GM12878 (cell line): ENCODE results near the gene TSSK2.

ENCODE experiments used
- ATF7 ChIP-seq: fragments of 450-650 bp; IDR thresholded peaks from 2 replicates; pipeline ENCODE4 v1.6.1; 2016; ENCODE audit warnings: low read depth, mild to moderate bottlenecking
- CHD2 ChIP-seq: IDR thresholded peaks from 2 replicates; pipeline ENCODE4 v1.6.1; 2011; ENCODE audit warnings: low read depth, low read length, improper control_type of control experiment, borderline replicate concordance
- EP300 ChIP-seq, 2 experiments: fragments of 150-350 bp in 1 of 2; IDR thresholded peaks; 2 replicates each; pipeline ENCODE4 v1.6.1; 2011 to 2012; ENCODE audit warnings: low read depth in 2 of 2, low read length in 2 of 2, borderline replicate concordance in 1 of 2, improper control_type of control experiment in 1 of 2, inconsistent platforms in 1 of 2; ENCODE audit not compliant: control insufficient read depth in 1 of 2
- JUNB ChIP-seq: IDR thresholded peaks from 2 replicates; pipeline ENCODE4 v1.6.1; 2016; ENCODE audit warnings: antibody characterized with exemption, mild to moderate bottlenecking
- MEF2A ChIP-seq: IDR thresholded peaks from 2 replicates; pipeline ENCODE4 v1.6.1; 2011; ENCODE audit warnings: low read depth, mild to moderate bottlenecking, low read length, moderate library complexity; ENCODE audit not compliant: insufficient read depth
- NFYB ChIP-seq: IDR thresholded peaks from 2 replicates; pipeline ENCODE4 v1.6.1; 2011; ENCODE audit warnings: low read depth, mild to moderate bottlenecking, low read length, improper control_type of control experiment, moderate library complexity; ENCODE audit not compliant: insufficient read depth
- NRF1 ChIP-seq: conservative IDR thresholded peaks from 2 replicates; pipeline ENCODE4 v1.6.1; 2011; ENCODE audit warnings: mild to moderate bottlenecking, low read depth, low read length, improper control_type of control experiment
- PAX8 ChIP-seq: fragments of 450-650 bp; IDR thresholded peaks from 2 replicates; pipeline ENCODE4 v1.6.1; 2017; ENCODE audit warnings: mild to moderate bottlenecking, moderate library complexity
- POLR2A ChIP-seq: IDR thresholded peaks from 2 replicates; pipeline ENCODE4 v1.6.1; 2011; ENCODE audit warnings: low read depth, mild to moderate bottlenecking, low read length
- SP1 ChIP-seq: IDR thresholded peaks from one replicate; pipeline ENCODE4 v1.6.1; 2011; ENCODE audit warnings: low read depth, low read length
- TF ChIP-seq, protein P1 (sequence below), 3 experiments: IDR thresholded peaks in 2 of 3; conservative IDR thresholded peaks in 1 of 3; 2 replicates each; pipeline ENCODE4 v1.5.1; 2011; ENCODE audit warnings: low read depth in 3 of 3, low read length in 3 of 3, mild to moderate bottlenecking in 3 of 3, control low read depth in 2 of 3, moderate library complexity in 2 of 3, inconsistent platforms in 1 of 3, mixed read lengths in 1 of 3; ENCODE audit not compliant: control insufficient read depth in 2 of 3, insufficient read depth in 1 of 3; ENCODE audit errors: extremely low read depth in 1 of 3

DNA sequence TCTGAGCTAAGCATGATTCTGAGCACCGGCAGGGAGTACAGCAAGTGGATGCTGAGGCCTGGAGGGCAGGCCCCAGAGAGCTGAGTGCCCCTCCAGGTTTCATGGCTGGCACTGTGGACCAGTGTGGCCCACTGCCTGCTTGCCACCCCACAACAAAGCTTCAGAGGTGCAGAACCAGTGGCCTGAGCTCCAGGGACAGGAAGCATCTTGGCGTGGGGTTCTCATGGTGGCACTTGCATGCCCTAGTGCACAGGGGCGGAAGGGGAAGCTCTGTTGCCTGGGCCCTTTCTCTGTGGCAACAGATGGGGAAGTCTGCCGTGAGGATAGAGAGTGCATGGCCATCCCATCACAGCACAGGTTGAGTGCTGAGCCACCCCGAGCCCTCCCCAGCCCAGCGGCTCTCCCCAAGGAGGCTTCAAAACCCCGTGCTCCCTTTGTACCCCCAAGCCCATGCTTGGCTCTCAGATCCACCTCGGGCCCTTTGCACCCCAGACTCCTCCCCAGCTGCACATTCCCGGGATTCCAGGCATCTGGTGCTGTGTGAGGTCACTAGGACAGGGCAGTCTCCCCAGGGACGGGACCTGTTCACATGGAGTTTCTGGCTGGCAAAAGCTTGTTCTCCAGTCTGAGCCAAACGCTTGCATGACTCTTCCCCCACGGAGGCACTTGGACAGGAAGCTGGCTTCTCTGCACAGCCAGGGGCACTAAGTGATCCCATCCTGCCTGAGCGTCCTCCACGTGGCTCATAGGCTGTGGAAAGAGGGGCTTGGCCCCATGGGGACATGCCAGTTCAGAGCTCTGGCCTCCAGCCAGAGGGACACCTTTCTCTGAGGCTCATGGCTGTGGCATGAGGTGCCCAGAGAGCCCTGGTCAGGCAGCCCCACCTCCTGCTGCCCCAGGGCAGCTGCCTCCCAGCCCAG is 43.3 kb downstream of the TSSK2 start:
- TF ChIP-seq EP300 (IDR thresholded peaks at IDR 0.05; ENCODE audit: borderline replicate concordance in 1 of 2, control insufficient read depth in 1 of 2, low read depth in 2 of 2, low read length in 2 of 2) (no peak), ATF7 (no peak), PAX8 (no peak), MEF2A (no peak), NFYB (no peak), NRF1 (no peak), SP1 (no peak), POLR2A (peak; percentile 59), JUNB (no peak), CHD2 (no peak)
- TF ChIP-seq, protein P1, sequence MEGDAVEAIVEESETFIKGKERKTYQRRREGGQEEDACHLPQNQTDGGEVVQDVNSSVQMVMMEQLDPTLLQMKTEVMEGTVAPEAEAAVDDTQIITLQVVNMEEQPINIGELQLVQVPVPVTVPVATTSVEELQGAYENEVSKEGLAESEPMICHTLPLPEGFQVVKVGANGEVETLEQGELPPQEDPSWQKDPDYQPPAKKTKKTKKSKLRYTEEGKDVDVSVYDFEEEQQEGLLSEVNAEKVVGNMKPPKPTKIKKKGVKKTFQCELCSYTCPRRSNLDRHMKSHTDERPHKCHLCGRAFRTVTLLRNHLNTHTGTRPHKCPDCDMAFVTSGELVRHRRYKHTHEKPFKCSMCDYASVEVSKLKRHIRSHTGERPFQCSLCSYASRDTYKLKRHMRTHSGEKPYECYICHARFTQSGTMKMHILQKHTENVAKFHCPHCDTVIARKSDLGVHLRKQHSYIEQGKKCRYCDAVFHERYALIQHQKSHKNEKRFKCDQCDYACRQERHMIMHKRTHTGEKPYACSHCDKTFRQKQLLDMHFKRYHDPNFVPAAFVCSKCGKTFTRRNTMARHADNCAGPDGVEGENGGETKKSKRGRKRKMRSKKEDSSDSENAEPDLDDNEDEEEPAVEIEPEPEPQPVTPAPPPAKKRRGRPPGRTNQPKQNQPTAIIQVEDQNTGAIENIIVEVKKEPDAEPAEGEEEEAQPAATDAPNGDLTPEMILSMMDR (IDR thresholded peaks at IDR 0.05 in 2 of 3, conservative IDR thresholded peaks at IDR 0.05 in 1 of 3; ENCODE audit: control insufficient read depth in 2 of 3, extremely low read depth in 1 of 3, insufficient read depth in 1 of 3, low read depth in 3 of 3, low read length in 3 of 3): no peak
